HG02840 (cell line): Measurements from ENCODE around the gene RAB31.

Source experiments
- ATAC-seq: cut with Tn5 transposase; IDR thresholded peaks from one replicate; pipeline ENCODE4 v1.9.1; 2021; ENCODE audit warnings: mild to moderate bottlenecking, moderate library complexity, moderate number of reproducible peaks; ENCODE audit not compliant: unreplicated experiment, low FRiP score

RAB31 gene

GRCh38 chr18:9690418-9691188 lies 17.5 kb upstream of the RAB31 start:
- no peak for ATAC-seq

GRCh38 chr18:9691235-9691634 lies 16.9 kb upstream of the RAB31 start:
- no peak for ATAC-seq

- no peak for ATAC-seq
These were observed 13.9 kb upstream of the RAB31 start for GRCh38 chr18:9694174-9694573.

GRCh38 chr18:9694952-9695495 lies 13.1 kb upstream of the RAB31 start:
- no peak for ATAC-seq

- no peak for ATAC-seq
These were observed 12.5 kb upstream of the RAB31 start for GRCh38 chr18:9695605-9696004.

GRCh38 chr18:9696112-9696511 lies 12.0 kb upstream of the RAB31 start:
- ATAC-seq = no peak

- no peak for ATAC-seq
These were observed 11.4 kb upstream of the RAB31 start for GRCh38 chr18:9696701-9697100.

- no peak for ATAC-seq
These were observed 11.0 kb upstream of the RAB31 start for GRCh38 chr18:9697121-9697520.

GRCh38 chr18:9698497-9698896 lies 9.6 kb upstream of the RAB31 start:
- ATAC-seq = no peak

- no peak for ATAC-seq
These were observed 7.8 kb upstream of the RAB31 start for GRCh38 chr18:9700261-9700796.

GRCh38 chr18:9701609-9702349 lies 6.3 kb upstream of the RAB31 start:
- ATAC-seq = no peak

- no peak for ATAC-seq
These were observed 3.6 kb upstream of the RAB31 start for GRCh38 chr18:9704233-9705118.

- no peak for ATAC-seq
These were observed 2.8 kb upstream of the RAB31 start for GRCh38 chr18:9705183-9705829.

GRCh38 chr18:9706081-9706935 lies 1.8 kb upstream of the RAB31 start:
- ATAC-seq = no peak

- no peak for ATAC-seq
These were observed 582 bp upstream of the RAB31 start for GRCh38 chr18:9707381-9708056.

- ATAC-seq = no peak
These were observed 568 bp downstream of the RAB31 start for GRCh38 chr18:9708434-9709303.

GRCh38 chr18:9709304-9709877 lies 1.3 kb downstream of the RAB31 start:
- no peak for ATAC-seq
